Activated naive CD4-positive, alpha-beta T cell treated with anti-CD3 and anti-CD28 coated beads, Interleukin-2, amount 50 U/mL, for 72 hours (primary cell): ENCODE results near the gene HIBADH. TPM values are rescaled to one million over a fixed set of nuclear protein-coding genes. Genes with fewer than 3 reads are reported as not detected.
A peak's percentile ranks its signal among the peaks of the same experiment; 100 is the strongest.
"Not testable (repeated sequence)": the region's sequence is repeated elsewhere in the genome, so short reads cannot be mapped to it uniquely, and the experiment has no call there.

Source experiments
- ATAC-seq, 2 donors: fragments of 150-1000 bp; cut with Tn5 transposase; 2 replicates each; pipeline ENCODE4 v1.10.0; 2021; ENCODE audit warnings: mild to moderate bottlenecking in 2 of 2, moderate library complexity in 2 of 2
- DNase-seq, 2 donors: peaks; one replicate each; pipeline ENCODE4 v3.0.0; 2021 to 2022; ENCODE audit warnings: low spot score in 2 of 2
- H3K27ac Mint-ChIP-seq, 2 donors: one replicate each; pipeline ENCODE4 v1.8.0; 2022; ENCODE audit warnings: mild to moderate bottlenecking in 2 of 2, mixed read lengths in 2 of 2
- H3K36me3 Mint-ChIP-seq, 2 donors: one replicate each; pipeline ENCODE4 v1.8.0; 2022; ENCODE audit warnings: mixed read lengths in 2 of 2
- H3K9me3 Mint-ChIP-seq, 2 donors: one replicate each; pipeline ENCODE4 v1.8.0; 2022; ENCODE audit warnings: mixed read lengths in 2 of 2
- total RNA-seq, 2 donors: library from RNA; stranded (reverse); gene quantifications; one replicate each; pipeline ENCODE4 v1.2.3, GENCODE V29; 2022

The HIBADH gene
- total RNA-seq, 2 donors from 2014 or later: 15.8 to 18.4 TPM

DNA sequence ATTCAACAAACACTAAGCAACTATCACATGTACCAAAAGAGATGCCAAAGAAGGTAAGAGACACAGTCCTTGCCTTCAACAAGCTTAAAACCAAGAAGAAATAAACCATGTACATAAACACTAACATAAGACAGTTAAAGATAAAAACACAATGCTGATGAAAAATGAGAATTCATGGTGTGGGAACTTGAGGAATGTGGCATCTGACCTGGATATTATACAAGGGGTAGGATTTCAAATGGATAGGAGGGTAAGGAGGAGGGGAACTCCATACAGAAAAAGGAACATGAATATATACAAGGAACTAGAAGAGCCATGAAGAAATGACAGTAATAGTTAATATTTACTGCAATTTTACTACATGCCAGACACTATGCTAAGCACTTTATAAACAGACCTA lies 11.0 kb downstream of the HIBADH start:
- peaks cover 0 to 4% of the 10 kb centered on the region in 2 donors for H3K36me3 Mint-ChIP-seq
- H3K27ac Mint-ChIP-seq: no peak overlapping the region
- H3K9me3 Mint-ChIP-seq: no peaks in the 10 kb centered on the region
- DNase-seq (no peak), ATAC-seq (no peak)

DNA sequence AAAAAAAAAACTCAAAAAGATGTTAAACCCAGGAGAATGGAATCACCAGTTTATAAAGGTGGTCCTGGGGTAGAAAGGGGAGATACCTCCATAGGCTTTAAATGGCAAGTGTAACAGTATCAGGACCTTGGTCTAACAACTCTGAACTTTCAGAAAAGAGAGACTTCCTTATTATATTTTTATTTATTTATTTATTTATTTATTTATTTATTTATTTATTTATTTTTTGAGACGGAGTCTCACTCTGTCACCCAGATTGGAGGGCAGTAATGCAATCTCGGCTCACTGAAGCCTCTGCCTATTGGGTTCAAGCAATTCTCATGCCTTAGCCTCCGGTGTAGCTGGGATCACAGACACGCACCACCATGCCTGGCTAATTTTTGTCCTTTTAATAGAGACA lies 12.4 kb downstream of the HIBADH start:
- H3K36me3 Mint-ChIP-seq: peaks cover 0 to 4% of the 10 kb centered on the region in 2 donors
- ATAC-seq: no peak
- no peaks in the 10 kb centered on the region for H3K9me3 Mint-ChIP-seq
- no peak for DNase-seq
- no peak overlapping the region for H3K27ac Mint-ChIP-seq

DNA sequence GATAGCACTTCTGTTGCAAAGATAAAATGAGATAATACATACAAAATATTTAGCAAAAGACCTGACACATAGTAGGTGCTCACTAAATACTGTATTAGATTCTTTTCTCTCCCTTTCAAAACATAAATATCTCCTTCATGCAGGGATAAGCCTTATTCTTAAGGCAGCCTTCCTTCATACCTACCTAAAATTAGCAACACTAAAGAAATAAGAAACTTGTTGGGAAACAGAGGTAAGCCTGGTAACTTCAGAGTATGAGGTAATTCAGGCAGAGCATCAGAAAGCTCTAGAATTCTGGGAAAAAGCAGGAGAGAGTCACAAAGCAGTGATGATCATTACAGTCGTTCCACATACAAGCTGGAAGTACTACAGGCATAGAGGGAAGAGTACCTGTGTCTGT lies 15.2 kb downstream of the HIBADH start:
- Mint-ChIP-seq H3K27ac (no peak overlapping the region), H3K36me3 (peaks cover 4 to 5% of the 10 kb centered on the region in 2 donors), H3K9me3 (no peaks in the 10 kb centered on the region)
- DNase-seq (no peak), ATAC-seq (no peak)

DNA sequence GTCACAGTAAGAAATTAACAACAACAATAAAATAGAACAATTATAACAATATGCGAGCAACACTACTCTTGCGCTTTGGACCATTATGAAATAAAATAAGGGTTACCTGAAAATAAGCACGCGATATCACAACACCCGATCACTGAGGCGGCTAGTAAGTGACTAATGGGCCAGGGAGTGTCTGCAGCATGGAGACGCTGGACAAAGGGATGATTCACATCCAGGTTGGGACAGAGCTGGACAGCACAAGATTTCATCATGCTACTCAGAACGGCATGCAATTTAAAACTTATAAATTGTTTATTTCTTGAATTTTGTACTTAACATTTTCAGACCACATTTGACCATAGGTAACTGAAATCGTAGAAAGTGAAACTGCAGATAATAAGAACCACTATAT lies 15.6 kb downstream of the HIBADH start:
- DNase-seq (no peak), ATAC-seq (no peak)
- Mint-ChIP-seq H3K9me3 (no peaks in the 10 kb centered on the region), H3K36me3 (peaks cover 4 to 5% of the 10 kb centered on the region in 2 donors), H3K27ac (no peak overlapping the region)

DNA sequence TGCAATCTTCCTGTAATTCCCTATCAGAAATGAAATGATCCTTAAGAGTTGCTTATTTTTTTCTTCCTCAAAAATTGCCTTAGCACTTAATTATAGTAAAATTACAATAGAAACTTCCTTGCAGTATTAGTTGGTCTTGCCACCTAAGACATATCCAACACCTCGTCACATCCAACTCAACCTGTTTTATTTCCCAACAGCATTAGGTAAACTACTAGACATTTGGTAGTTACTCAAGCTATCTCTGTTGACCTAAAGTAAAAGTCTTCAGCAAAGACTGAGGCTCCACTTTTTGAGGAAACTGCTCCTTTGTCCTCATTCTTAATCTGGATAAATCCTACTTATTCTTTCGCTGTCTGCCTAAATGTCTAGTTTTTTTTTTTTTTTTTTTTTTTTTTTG lies 20.4 kb downstream of the HIBADH start:
- no peak for DNase-seq
- Mint-ChIP-seq H3K9me3 (no peaks in the 10 kb centered on the region), H3K27ac (no peak overlapping the region), H3K36me3 (peaks cover 0 to 16% of the 10 kb centered on the region in 2 donors)
- ATAC-seq: no peak

DNA sequence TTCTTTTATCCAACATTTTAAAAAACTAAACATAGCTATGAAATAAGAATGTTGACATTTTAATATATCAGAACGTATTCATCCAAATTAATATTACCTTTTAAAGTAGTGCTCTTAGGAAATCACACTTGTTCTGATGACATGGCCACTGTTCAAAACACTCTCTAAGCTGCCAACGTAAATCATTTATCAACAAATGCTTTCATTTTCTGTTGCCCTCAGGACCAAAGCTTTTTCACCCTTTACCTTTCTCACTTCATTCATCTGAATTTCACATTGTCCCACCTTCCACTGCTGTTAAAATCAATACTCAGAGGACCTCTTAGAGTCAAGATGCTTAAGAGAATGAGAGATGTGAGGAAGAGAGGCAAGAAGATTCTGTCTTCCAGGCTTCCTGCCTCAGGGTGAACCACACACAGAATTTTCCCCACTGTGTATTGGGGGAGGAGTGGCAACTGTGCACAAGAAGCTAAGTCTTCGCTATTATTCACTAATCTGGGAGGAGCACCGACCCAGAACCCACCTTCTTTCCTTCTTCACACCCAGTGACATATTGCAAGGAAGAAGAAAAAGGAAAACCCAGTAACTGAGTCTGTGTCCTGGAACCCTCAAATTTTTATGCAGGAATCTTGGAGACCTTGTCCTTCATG lies 21.0 kb downstream of the HIBADH start:
- ATAC-seq (no peak), DNase-seq (no peak)
- Mint-ChIP-seq H3K27ac (no peak overlapping the region), H3K36me3 (peaks cover 0 to 16% of the 10 kb centered on the region in 2 donors), H3K9me3 (no peaks in the 10 kb centered on the region)

DNA sequence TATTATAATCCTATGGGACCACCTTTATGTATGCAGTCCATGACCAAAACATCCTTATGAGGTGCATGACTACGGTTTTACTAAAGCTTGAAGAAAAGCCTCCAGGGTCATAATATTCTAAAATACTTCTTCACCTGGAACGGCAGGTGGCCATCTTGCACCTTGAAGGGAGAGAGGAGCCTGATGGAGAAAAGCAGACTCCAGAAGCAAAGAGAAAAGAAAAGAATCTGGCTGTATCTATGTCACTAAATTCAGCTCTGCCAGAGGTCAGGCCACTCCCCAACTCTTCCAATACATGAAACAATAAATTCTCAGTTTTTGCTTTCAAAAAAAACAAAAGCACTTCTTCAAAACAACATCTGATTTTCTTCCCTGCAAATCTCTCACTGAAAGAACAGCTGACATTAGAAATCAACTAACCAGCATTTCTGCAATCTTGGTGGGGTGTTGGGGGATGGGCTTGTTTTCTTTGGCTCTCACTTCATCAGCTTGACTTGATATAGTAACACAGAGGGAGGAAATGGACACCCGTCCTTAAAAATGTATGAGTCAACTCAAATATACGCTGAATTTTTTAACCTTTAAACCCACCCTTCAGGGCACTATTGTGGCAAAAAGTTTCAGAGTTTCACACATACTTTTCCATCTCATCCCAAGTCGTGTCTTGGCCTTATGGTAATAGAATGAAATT lies 21.7 kb downstream of the HIBADH start:
- no peak for ATAC-seq
- DNase-seq: no peak
- Mint-ChIP-seq H3K27ac (no peak overlapping the region), H3K9me3 (no peaks in the 10 kb centered on the region), H3K36me3 (peaks cover 0 to 16% of the 10 kb centered on the region in 2 donors)

DNA sequence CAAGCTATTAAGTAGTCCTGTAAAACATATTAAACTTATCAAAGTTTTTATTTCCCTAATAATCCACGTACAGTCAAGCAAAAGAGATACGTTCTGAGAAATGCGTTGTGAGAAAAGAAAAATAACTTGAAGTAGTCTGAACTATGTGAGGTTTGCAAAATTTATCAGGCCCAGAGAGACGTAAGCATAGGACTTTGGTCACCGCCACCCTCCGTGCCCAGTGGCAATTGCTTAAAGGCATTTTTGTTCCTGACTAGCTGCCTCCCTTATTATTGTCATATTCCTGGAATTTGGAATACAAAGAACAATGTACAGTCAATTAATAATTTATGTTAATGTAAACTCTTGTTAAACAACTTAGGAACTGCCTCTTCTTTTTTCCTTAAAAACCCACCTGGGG lies 22.8 kb downstream of the HIBADH start:
- no peak for ATAC-seq
- H3K36me3 Mint-ChIP-seq: peaks cover 0 to 13% of the 10 kb centered on the region in 2 donors
- H3K9me3 Mint-ChIP-seq: no peaks in the 10 kb centered on the region
- no peak overlapping the region for H3K27ac Mint-ChIP-seq
- DNase-seq: no peak

DNA sequence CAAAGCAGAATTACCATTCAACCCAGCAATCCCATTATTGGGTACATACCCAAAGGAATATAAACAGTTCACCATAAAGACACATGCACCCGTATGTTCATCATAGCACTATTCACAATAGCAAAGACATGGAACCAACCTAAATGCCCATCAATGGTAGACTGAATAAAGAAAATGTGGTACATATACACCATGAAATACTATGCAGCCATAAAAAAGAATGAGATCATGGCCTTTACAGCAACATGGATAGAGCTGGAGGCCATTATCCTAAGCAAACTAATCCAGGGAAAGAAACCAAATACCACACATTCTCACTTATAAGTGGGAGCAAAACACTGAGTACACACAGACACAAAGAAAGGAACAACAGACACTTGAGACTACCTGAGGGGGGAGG lies 23.6 kb downstream of the HIBADH start:
- not testable (repeated sequence) for H3K27ac Mint-ChIP-seq, DNase-seq, H3K9me3 Mint-ChIP-seq, ATAC-seq
- H3K36me3 Mint-ChIP-seq: peaks cover 0 to 11% of the 10 kb centered on the region in 2 donors

DNA sequence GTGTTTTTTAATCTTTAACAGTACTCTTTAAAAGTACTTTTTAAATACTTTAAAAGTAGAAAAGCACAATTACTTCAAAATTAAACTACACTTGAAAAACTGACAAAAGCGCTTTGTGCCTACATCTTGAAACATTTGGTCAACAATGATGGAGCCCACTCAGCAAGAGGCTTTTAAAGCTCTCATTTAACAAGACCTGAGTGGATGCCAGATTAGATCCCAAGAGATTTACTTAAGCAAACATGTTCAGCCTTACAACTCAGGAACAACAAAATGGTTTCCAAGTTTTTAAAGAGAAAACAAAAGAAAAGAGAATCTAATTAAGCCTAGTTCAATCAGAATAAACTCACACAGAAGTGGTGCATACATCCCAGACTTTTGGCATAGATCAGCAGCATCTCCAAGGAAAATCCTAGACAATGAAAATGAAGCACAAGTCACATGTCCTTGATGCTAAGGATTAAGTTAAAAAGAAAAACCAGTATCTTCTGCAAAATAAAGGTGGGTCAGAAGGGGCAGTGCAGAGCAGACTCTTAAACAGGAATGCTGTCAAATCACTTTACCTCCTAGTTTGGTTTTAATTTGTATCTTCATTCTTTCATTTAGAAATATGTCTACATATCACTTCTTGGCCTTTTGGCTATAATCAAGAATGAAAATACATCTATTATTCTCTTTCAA lies 26.2 kb downstream of the HIBADH start:
- Mint-ChIP-seq H3K27ac (no peak overlapping the region), H3K36me3 (peaks cover 0 to 11% of the 10 kb centered on the region in 2 donors), H3K9me3 (no peaks in the 10 kb centered on the region)
- DNase-seq: no peak
- no peak for ATAC-seq

DNA sequence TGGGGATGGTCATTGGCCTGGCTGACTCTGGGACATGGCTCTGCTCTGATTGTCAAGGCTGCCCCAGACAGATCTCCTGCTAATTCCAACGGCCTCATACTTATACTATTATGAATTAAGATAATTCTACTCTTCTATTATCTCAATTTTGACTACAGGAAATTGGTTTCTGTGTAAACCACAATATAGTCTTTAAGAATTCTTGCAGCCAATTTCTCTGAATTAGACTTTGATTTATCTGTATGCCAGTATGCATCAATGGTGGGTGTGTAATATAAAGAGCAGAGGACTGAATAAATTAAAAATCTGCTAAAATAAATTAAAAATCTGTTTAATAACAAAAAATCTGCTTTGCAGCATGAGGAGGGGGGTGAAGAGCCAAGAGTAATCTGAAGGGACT lies 27.0 kb downstream of the HIBADH start:
- DNase-seq (no peak), ATAC-seq (no peak)
- H3K36me3 Mint-ChIP-seq: peaks cover 0 to 11% of the 10 kb centered on the region in 2 donors
- no peaks in the 10 kb centered on the region for H3K9me3 Mint-ChIP-seq
- no peak overlapping the region for H3K27ac Mint-ChIP-seq

DNA sequence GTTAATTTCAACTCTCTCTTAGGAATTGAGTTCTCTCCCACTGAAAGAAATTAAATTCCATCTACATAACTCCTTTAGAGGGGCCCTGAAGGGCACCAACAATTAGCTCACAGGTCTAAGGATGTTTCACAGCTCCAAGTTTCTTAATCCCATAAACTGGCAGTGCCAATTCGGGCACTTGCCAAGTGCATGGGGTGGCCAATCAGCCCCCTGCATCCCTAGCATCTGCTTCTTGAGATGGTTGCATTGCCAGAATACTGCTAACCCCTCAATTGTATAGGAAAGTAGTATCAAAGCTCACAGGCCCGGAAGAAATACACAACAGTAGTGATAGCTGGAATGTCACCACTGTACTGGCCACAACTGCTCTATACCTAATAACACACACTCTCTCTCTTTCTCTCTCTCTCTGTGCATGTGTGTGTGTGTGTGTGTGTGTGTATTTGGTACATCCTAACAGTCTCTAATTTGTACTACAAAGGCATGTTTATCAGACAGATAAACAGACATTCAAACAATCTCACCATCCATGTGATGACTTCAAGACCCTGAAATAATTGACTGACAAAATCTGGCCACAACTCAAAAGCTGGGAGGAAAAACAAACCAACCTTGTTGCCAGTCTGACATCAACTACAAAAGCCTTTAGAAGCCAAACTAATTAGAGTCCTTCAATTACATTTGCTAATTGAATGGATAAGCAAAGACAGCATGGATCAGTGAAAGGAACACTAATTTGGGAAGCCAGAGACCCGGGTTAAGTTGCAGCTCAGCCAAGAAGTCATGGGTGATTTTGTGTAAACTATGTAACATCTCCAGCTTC lies 27.8 kb downstream of the HIBADH start:
- H3K9me3 Mint-ChIP-seq: no peaks in the 10 kb centered on the region
- H3K27ac Mint-ChIP-seq: peak overlapping the region in 1 of 2 donors; percentile 19
- DNase-seq (no peak), ATAC-seq (no peak)
- H3K36me3 Mint-ChIP-seq: peaks cover 0 to 11% of the 10 kb centered on the region in 2 donors

DNA sequence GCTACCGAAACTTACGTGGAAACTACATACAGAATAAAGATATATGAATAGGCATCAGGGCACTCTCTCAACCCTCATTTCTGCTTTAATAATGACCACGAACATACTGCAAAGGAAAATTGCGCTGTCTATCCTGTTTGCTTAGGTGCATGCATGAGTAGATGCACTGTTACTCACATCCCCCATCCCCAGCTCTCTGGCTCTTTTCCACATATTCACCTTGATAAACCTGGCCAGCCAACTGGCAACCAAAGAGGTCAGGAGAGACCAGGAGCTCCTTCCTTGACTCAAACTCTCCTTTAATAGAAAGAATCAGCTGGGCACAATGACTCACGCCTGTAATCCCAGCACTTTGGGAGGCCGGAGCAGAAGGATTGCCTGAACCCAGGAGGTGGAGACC lies 29.6 kb downstream of the HIBADH start:
- Mint-ChIP-seq H3K36me3 (peaks cover 0 to 4% of the 10 kb centered on the region in 2 donors), H3K9me3 (no peaks in the 10 kb centered on the region), H3K27ac (no peak overlapping the region)
- DNase-seq: no peak
- ATAC-seq: no peak

DNA sequence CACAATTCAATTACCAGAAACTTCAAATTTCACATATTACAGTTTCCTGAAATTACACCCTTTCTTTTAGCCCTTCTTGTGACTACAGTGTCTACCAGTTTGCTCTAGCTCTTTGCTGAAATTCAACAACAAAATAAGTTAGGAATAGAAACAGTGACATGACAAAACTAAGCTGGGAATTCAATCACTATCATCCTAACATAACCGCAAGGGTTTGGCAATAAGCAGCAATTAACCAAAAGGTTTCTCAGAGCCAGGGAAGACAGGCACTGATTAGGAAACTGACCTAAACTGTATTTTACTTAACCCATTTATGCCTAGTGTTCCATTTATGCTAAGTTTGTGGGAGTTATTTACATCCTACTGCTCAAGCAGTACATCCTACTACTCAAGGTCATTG lies 31.3 kb downstream of the HIBADH start:
- DNase-seq (no peak), ATAC-seq (no peak)
- Mint-ChIP-seq H3K36me3 (peaks cover 0 to 4% of the 10 kb centered on the region in 2 donors), H3K27ac (no peak overlapping the region), H3K9me3 (no peaks in the 10 kb centered on the region)

DNA sequence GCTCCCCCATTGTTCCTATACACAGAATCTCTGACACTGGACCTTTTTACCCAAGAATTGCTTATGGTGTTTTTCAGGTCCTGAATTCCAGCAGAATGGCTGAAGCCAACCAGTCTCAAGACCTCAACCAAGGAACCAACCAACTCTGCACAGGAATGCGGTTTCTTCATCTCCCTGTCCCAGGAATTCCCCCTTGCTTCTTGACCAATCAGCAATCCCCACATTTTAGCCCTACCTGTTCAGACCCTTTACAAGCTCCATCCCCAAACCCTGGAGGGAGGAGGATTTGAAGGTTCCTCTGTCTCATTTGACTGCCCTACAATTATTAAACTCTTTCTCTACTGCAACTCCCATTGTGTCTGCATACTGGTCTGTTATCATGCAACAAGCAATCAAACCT lies 35.5 kb downstream of the HIBADH start:
- H3K36me3 Mint-ChIP-seq: peaks cover 15 to 25% of the 10 kb centered on the region in 2 donors

DNA sequence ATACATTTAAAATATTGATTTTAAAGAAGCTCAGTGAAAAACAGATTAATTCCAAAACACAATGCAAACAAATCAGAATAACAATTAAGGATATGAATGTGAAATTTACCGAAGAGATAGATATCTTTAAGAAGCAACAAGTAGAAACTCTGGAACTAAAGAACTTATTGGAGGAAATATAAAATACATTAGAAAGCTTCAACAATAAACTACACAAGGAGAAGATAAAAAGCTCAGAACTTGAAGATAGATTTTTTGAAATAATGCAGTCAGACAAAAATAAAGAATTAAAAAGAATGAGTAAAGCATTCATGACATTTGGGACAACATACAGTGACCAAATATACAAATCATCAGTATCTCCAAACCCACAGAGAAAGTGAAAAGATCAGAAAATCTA lies 43.2 kb downstream of the HIBADH start:
- ATAC-seq (no peak), DNase-seq (no peak)
- peaks cover 24 to 39% of the 10 kb centered on the region in 2 donors for H3K9me3 Mint-ChIP-seq
- peaks cover 32 to 63% of the 10 kb centered on the region in 2 donors for H3K36me3 Mint-ChIP-seq
- no peak overlapping the region for H3K27ac Mint-ChIP-seq

More for the DNA sequence above, 35.5 kb downstream of the HIBADH start:
- ATAC-seq: no peak
- no peak for DNase-seq
- peaks cover 11% of the 10 kb centered on the region in 2 donors for H3K9me3 Mint-ChIP-seq
- no peak overlapping the region for H3K27ac Mint-ChIP-seq
